Amniotic stem cell (primary cell): ENCODE data around the gene SWT1.
"Not testable (repeated sequence)": the region's sequence is repeated elsewhere in the genome, so short reads cannot be mapped to it uniquely, and the experiment has no call there.

Experiments
- DNase-seq: peaks from one replicate; lab custom pipeline; 2025; lab: John Stamatoyannopoulos, UW

SWT1 gene

GRCh38 chr1:185319139-185319475 is 162.1 kb downstream of the SWT1 start:
- no peak for DNase-seq

DNA sequence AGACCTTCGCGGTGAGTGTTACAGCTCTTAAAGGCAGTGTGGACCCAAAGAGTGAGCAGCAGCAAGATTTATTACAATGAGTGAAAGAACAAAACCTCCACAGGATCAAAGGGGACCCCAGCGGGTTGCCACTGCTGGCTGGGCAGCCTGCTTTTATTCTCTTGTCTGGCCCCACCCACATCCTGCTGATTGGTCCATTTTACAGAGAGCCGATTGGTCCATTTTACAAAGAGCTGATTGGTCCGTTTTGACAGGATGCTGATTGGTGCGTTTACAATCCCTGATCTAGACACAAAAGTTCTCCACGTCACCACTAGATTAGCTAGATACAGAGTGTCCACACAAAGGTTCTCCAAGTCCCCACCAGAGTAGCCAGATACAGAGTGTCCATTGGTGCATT is 164.1 kb downstream of the SWT1 start:
- not testable (repeated sequence) for DNase-seq

- not testable (repeated sequence) for DNase-seq
Observed at GRCh38 chr1:185321653-185322221, 164.8 kb downstream of the SWT1 start.

DNA sequence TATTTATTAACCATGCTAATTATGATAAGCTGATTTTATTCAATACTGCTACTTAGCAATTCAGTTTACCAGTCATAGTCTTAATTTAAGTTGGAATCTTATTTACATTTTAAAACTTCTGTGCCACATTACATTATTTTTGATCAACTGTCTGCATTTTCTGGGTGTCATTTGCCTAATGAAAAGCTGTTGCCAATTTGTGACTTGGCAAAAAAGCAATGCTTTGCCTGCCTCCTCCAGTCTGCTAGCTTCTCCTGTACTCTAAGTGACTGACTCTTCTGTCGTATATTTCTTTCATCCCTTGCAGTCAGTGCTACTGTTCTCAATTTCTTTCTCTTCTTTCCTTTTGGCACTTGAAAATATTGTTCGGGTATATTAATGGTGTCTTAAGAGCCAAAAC is 165.7 kb downstream of the SWT1 start:
- DNase-seq: no peak

GRCh38 chr1:185324118-185324517 is 167.2 kb downstream of the SWT1 start:
- DNase-seq: no peak

DNA sequence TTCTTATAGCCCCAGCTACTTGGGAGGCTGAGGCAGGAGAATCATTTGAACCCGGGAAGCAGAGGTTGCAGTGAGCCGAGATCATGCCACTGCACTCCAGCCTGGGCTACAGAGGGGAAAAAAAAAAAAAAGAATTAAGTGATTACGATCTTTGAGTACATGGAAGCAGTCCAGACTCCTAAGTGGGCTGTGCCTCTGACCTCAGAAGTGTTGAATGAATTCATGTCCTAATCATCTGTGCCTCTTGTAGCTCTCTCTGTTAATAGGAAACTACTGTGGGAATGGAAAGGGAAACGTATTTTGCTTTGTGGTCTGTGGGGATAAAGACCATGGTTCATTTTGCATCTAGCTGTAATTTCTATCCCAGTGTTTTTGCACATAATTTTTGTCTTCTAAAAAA is 168.4 kb downstream of the SWT1 start:
- DNase-seq: no peak

DNA sequence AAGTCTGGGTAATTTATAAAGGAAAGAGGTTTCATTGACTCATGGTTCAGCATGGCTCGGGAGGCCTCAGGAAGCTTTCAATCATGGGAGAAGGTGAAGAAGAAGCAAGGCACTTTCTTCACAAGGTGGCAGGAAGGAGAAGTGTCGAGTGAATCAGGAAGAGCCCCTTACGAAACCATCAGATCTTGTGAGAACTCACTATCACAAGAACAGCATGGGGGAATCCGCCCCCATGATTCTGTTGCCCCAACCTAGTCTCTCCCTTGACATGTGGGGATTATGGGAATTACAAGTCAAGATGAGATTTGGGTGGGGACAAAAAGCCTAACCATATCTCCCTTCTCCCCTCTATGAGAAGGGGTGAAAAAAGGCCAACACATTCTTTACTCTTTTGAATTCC is 171.3 kb downstream of the SWT1 start:
- DNase-seq: no peak

DNA sequence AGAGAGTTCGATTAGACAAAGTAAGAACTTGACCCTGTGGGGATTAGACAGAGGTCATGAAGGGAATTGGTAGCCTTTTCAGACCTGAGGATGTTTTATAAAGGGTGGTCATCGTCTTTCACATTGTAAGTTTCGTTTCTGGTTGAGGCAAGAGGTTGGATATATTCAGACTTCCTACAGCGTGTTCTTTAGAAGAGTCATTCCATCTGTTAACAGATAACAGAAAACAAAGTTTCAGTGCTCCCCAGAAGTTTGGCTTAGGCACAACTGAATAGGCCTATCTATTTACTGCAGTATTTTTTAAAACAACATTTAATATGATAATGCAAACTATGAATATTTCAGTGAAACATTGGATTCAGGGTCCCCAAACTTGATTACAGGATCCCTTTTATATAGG is 177.2 kb downstream of the SWT1 start:
- no peak for DNase-seq

- no peak for DNase-seq
Observed at GRCh38 chr1:185337246-185337645, 180.3 kb downstream of the SWT1 start.

- DNase-seq: no peak
Observed at GRCh38 chr1:185338719-185339622, 182.0 kb downstream of the SWT1 start.

DNA sequence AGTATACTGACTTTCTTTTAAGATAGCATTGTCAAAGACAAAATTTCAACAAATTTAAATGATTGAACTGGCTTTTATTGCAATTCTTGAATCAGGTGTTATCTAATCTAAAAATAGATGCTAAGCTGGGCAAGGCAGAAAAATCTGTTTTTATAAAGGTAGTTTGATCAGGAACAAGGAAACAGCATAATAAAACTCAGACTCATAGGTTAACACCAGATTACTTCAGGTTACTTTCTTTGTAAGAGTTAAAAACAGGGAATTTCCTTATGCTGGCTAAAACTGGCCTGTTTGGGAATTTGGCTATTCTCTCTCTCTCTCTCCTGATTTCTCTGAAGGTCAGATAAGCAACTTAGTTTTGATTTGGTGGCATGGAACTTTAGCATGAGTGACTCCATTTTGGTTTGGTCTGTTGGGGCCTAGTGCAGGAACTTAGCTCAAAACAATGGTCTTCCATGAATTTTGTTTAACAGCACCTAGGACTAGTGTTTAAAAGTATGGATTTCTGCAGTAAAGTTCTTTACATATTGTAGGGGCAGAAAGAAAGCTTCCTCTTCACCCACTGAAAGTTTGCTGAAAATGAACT is 184.3 kb downstream of the SWT1 start:
- DNase-seq: no peak
